Fibroblast of lung (primary cell): Measurements from ENCODE around the gene AFAP1.

ENCODE experiments used
- CTCF ChIP-seq, 2 donors: IDR thresholded peaks in 1 of 2; conservative IDR thresholded peaks in 1 of 2; 1 replicate in 1 of 2; 2 replicates in 1 of 2; pipeline ENCODE4 v1.5.1; 2011 to 2012; ENCODE audit warnings: low read length in 2 of 2, control low read depth in 1 of 2, inconsistent platforms in 1 of 2, low read depth in 1 of 2, mild to moderate bottlenecking in 1 of 2
- EZH2 ChIP-seq: IDR thresholded peaks from 2 replicates; pipeline ENCODE4 v1.5.1; 2012; ENCODE audit warnings: low read length, control low read depth, mild to moderate bottlenecking; ENCODE audit errors: missing control alignments

GRCh38 chr4:7710126-7710525 is 229.5 kb downstream of the AFAP1 start:
- TF ChIP-seq CTCF (conservative IDR thresholded peaks at IDR 0.05 in 1 of 2, IDR thresholded peaks at IDR 0.05 in 1 of 2; ENCODE audit: low read depth in 1 of 2, low read length in 2 of 2) (no peak), EZH2 (no peak)
